H1 (cell line): ENCODE data around the gene WDR43. TPM values are rescaled to one million over a fixed set of nuclear protein-coding genes. Genes with fewer than 3 reads are reported as not detected.

Experiments
- CTCF ChIA-PET: fragments of 300-600 bp; sonication (Branson Sonifier 250); formaldehyde crosslinking; loops from one replicate; lab custom pipeline; 2021; ENCODE audit not compliant: partially characterized antibody; lab: Charles Lee
- POLR2A ChIA-PET: fragments of 300-600 bp; sonication (Branson Sonifier 250); formaldehyde crosslinking; loops from one replicate; lab custom pipeline; 2021; ENCODE audit warnings: inconsistent platforms; ENCODE audit not compliant: partially characterized antibody; lab: Charles Lee
- DNase-seq, 2 experiments: peaks; one replicate each; pipeline versions ENCODE4 v3.0.0 to v3.0.0-alpha.2; 2010 to 2022; ENCODE audit warnings: low spot score in 2 of 2, low read depth in 1 of 2, mixed read lengths in 1 of 2
- FAIRE-seq: peaks from 2 replicates; lab custom pipeline; 2011; peaks lifted over from hg19 to GRCh38; lab: Jason Lieb, UNC
- H2AFZ ChIP-seq: 2 replicates; pipeline ENCODE4 v1.8.1; 2012; ENCODE audit warnings: low read length, inconsistent platforms
- H2AK5ac ChIP-seq: 2 replicates; pipeline ENCODE4 v1.6.1; 2013; ENCODE audit warnings: low read depth, low read length
- H2BK120ac ChIP-seq: replicated peaks from 2 replicates; pipeline ENCODE3; 2013; ENCODE audit warnings: low read depth, low read length, inconsistent platforms
- H2BK12ac ChIP-seq: 2 replicates; pipeline ENCODE4 v1.6.1; 2013; ENCODE audit warnings: low read depth, low read length
- H2BK15ac ChIP-seq: 2 replicates; pipeline ENCODE4 v1.6.1; 2013; ENCODE audit warnings: low read length
- H2BK20ac ChIP-seq: 2 replicates; pipeline ENCODE4 v1.6.1; 2013; ENCODE audit warnings: low read length
- H2BK5ac ChIP-seq: 2 replicates; pipeline ENCODE4 v1.6.1; 2013; ENCODE audit warnings: low read depth, low read length
- H3K14ac ChIP-seq: 2 replicates; pipeline ENCODE4 v1.6.1; 2013; ENCODE audit warnings: inconsistent platforms; ENCODE audit not compliant: insufficient read length
- H3K18ac ChIP-seq: 2 replicates; pipeline ENCODE4 v1.6.1; 2013; ENCODE audit warnings: low read length; ENCODE audit errors: extremely low read depth
- H3K23ac ChIP-seq: 2 replicates; pipeline ENCODE4 v1.6.1; 2013; ENCODE audit warnings: inconsistent platforms; ENCODE audit not compliant: insufficient read length
- H3K23me2 ChIP-seq: 2 replicates; pipeline ENCODE4 v1.6.1; 2013; ENCODE audit warnings: low read depth, low read length
- H3K27ac ChIP-seq: 2 replicates; pipeline ENCODE4 v1.6.1; 2011; ENCODE audit warnings: low read depth, low read length, inconsistent platforms
- H3K27me3 ChIP-seq, 4 experiments: replicated peaks in 1 of 4; 1 replicate in 1 of 4; 2 replicates in 3 of 4; pipeline versions ENCODE4 v1.6.1 to v1.8.1; 2011 to 2013; ENCODE audit warnings: low read length in 3 of 4, mild to moderate bottlenecking in 3 of 4, inconsistent platforms in 2 of 4, mixed read lengths in 2 of 4, moderate library complexity in 1 of 4; ENCODE audit not compliant: control insufficient read depth in 3 of 4, insufficient read depth in 3 of 4; ENCODE audit errors: extremely low read depth in 1 of 4
- H3K36me3 ChIP-seq, 4 experiments: 2 replicates each; pipeline versions ENCODE4 v1.6.1 to v1.8.1; 2011 to 2013; ENCODE audit warnings: mild to moderate bottlenecking in 4 of 4, low read length in 3 of 4, moderate library complexity in 2 of 4, control low read depth in 1 of 4, inconsistent platforms in 1 of 4; ENCODE audit not compliant: insufficient read depth in 4 of 4, control insufficient read depth in 2 of 4
- H3K4ac ChIP-seq: replicated peaks from 2 replicates; pipeline ENCODE3; 2013; ENCODE audit warnings: low read length, low read depth, mixed read lengths, inconsistent platforms; ENCODE audit not compliant: insufficient read length
- H3K4me1 ChIP-seq, 4 experiments: replicated peaks in 1 of 4; 1 replicate in 1 of 4; 2 replicates in 3 of 4; pipeline versions ENCODE4 v1.6.1 to v1.8.1; 2011 to 2013; ENCODE audit warnings: low read length in 3 of 4, inconsistent platforms in 2 of 4, mixed read lengths in 1 of 4; ENCODE audit not compliant: insufficient read depth in 4 of 4, control insufficient read depth in 3 of 4
- H3K4me2 ChIP-seq, 2 experiments: 2 replicates each; pipeline versions ENCODE4 v1.6.1 to v1.8.1; 2011 to 2013; ENCODE audit warnings: low read depth in 2 of 2, low read length in 2 of 2, control low read depth in 1 of 2, inconsistent platforms in 1 of 2, mild to moderate bottlenecking in 1 of 2; ENCODE audit not compliant: insufficient read depth in 1 of 2
- H3K4me3 ChIP-seq, 4 experiments: fragments of 200-600, 300-600 bp in 1 of 4; sonication (generic), shearing (Covaris generic), sonication (Bioruptor Twin) in 1 of 4; 2 replicates each; pipeline versions ENCODE4 v1.5.1 to v1.8.1; 2011 to 2016; ENCODE audit warnings: low read length in 4 of 4, low read depth in 3 of 4, control low read depth in 2 of 4, inconsistent platforms in 2 of 4, mild to moderate bottlenecking in 2 of 4, mixed read lengths in 1 of 4, moderate library complexity in 1 of 4; ENCODE audit not compliant: insufficient read depth in 2 of 4; ENCODE audit errors: extremely low read depth in 1 of 4
- H3K56ac ChIP-seq: replicated peaks from 2 replicates; pipeline ENCODE3; 2013; ENCODE audit warnings: low read depth, mild to moderate bottlenecking, mixed read lengths, low read length, inconsistent platforms; ENCODE audit not compliant: insufficient read length
- H3K79me1 ChIP-seq: 2 replicates; pipeline ENCODE4 v1.6.1; 2013; ENCODE audit warnings: low read depth, low read length, control low read depth
- H3K79me2 ChIP-seq, 2 experiments: 2 replicates each; pipeline versions ENCODE4 v1.6.1 to v1.8.1; 2012 to 2013; ENCODE audit warnings: low read length in 2 of 2, mild to moderate bottlenecking in 2 of 2, inconsistent platforms in 1 of 2; ENCODE audit not compliant: insufficient read depth in 2 of 2, control insufficient read depth in 1 of 2
- H3K9ac ChIP-seq, 4 experiments: replicated peaks in 1 of 4; 1 replicate in 1 of 4; 2 replicates in 3 of 4; pipeline versions ENCODE4 v1.6.1 to v1.8.1; 2011 to 2013; ENCODE audit warnings: low read depth in 3 of 4, low read length in 3 of 4, control low read depth in 2 of 4, mild to moderate bottlenecking in 2 of 4, moderate library complexity in 2 of 4, inconsistent platforms in 1 of 4; ENCODE audit errors: extremely low read depth in 1 of 4
- H3K9me3 ChIP-seq, 2 experiments: 2 replicates each; pipeline versions ENCODE4 v1.6.1 to v1.8.1; 2012 to 2013; ENCODE audit warnings: mild to moderate bottlenecking in 2 of 2, moderate library complexity in 2 of 2, control low read depth in 1 of 2, inconsistent platforms in 1 of 2, low read depth in 1 of 2, low read length in 1 of 2, mixed read lengths in 1 of 2; ENCODE audit not compliant: insufficient read depth in 2 of 2
- H4K20me1 ChIP-seq, 2 experiments: replicated peaks in 1 of 2; 2 replicates each; pipeline versions ENCODE3 to v1.8.1; 2011 to 2013; ENCODE audit warnings: inconsistent platforms in 2 of 2, low read length in 2 of 2, mild to moderate bottlenecking in 1 of 2; ENCODE audit not compliant: insufficient read depth in 2 of 2, control insufficient read depth in 1 of 2
- H4K5ac ChIP-seq: 2 replicates; pipeline ENCODE4 v1.6.1; 2013; ENCODE audit warnings: low read length, low read depth, mixed read lengths, inconsistent platforms; ENCODE audit not compliant: insufficient read length
- H4K8ac ChIP-seq: 2 replicates; pipeline ENCODE4 v1.8.0; 2013; ENCODE audit warnings: mild to moderate bottlenecking, moderate library complexity, low read length, inconsistent platforms; ENCODE audit not compliant: insufficient read depth; ENCODE audit errors: extremely low read depth
- H4K91ac ChIP-seq: replicated peaks from 2 replicates; pipeline ENCODE3; 2013; ENCODE audit warnings: low read length, mixed read lengths, inconsistent platforms; ENCODE audit not compliant: insufficient read length
- BCL11A ChIP-seq, 2 experiments: IDR thresholded peaks; one replicate each; pipeline ENCODE4 v1.6.1; 2011; ENCODE audit warnings: low read depth in 2 of 2, low read length in 2 of 2, mild to moderate bottlenecking in 2 of 2
- CBX8 ChIP-seq: fragments of 300-800, 300-1000 bp; sonication (generic); IDR thresholded peaks from 2 replicates; pipeline ENCODE4 v1.7.1; 2016; ENCODE audit warnings: low read depth, low read length, borderline replicate concordance
- CEBPB ChIP-seq: IDR thresholded peaks from 2 replicates; pipeline ENCODE4 v1.6.1; 2012; ENCODE audit warnings: low read depth, low read length
- EP300 ChIP-seq, 2 experiments: IDR thresholded peaks; 1 replicate in 1 of 2; 2 replicates in 1 of 2; pipeline ENCODE4 v1.6.1; 2011 to 2012; ENCODE audit warnings: low read depth in 2 of 2, low read length in 2 of 2, mild to moderate bottlenecking in 2 of 2, borderline replicate concordance in 1 of 2, inconsistent platforms in 1 of 2, moderate library complexity in 1 of 2
- GTF2F1 ChIP-seq: IDR thresholded peaks from 2 replicates; pipeline ENCODE4 v1.6.1; 2012; ENCODE audit warnings: low read depth, low read length, improper control_type of control experiment, borderline replicate concordance
- NANOG ChIP-seq: IDR thresholded peaks from 2 replicates; pipeline ENCODE4 v1.6.1; 2011; ENCODE audit warnings: low read length, low read depth, mild to moderate bottlenecking, inconsistent platforms; ENCODE audit not compliant: insufficient read depth, poor library complexity, severe bottlenecking
- NRF1 ChIP-seq: IDR thresholded peaks from 2 replicates; pipeline ENCODE4 v1.6.1; 2011; ENCODE audit warnings: mild to moderate bottlenecking, low read depth, low read length, improper control_type of control experiment
- POU5F1 ChIP-seq: IDR thresholded peaks from 2 replicates; pipeline ENCODE4 v1.6.1; 2011; ENCODE audit warnings: low read depth, mild to moderate bottlenecking, low read length, moderate library complexity
- RAD21 ChIP-seq, 2 experiments: IDR thresholded peaks in 1 of 2; conservative IDR thresholded peaks in 1 of 2; 2 replicates each; pipeline ENCODE4 v1.6.1; 2011; ENCODE audit warnings: low read depth in 2 of 2, low read length in 2 of 2, improper control_type of control experiment in 1 of 2, inconsistent platforms in 1 of 2, mild to moderate bottlenecking in 1 of 2, moderate library complexity in 1 of 2
- SIN3A ChIP-seq, 2 experiments: IDR thresholded peaks in 1 of 2; conservative IDR thresholded peaks in 1 of 2; 2 replicates each; pipeline ENCODE4 v1.6.1; 2011 to 2012; ENCODE audit warnings: low read length in 2 of 2, improper control_type of control experiment in 1 of 2, low read depth in 1 of 2, mild to moderate bottlenecking in 1 of 2
- SP4 ChIP-seq: IDR thresholded peaks from 2 replicates; pipeline ENCODE4 v1.6.1; 2012; ENCODE audit warnings: low read length, inconsistent platforms
- TBP ChIP-seq: IDR thresholded peaks from 2 replicates; pipeline ENCODE4 v1.6.1; 2011; ENCODE audit warnings: low read depth, low read length, improper control_type of control experiment
- YY1 ChIP-seq: IDR thresholded peaks from 2 replicates; pipeline ENCODE4 v1.6.1; 2011; ENCODE audit warnings: low read depth, mild to moderate bottlenecking, low read length
- ZNF274 ChIP-seq: IDR thresholded peaks from 2 replicates; pipeline ENCODE4 v1.7.0; 2012; ENCODE audit warnings: low read length, borderline replicate concordance; ENCODE audit errors: extremely low read depth
- WGBS, 2 experiments: shearing (Covaris generic) in 1 of 2; methylation state at CpG; one replicate each; pipeline versions ENCODE4 v1.1.6 to v1.1.7; 2013 to 2015; ENCODE audit warnings: low lambda C conversion rate in 2 of 2, mixed read lengths in 2 of 2, inconsistent platforms in 1 of 2, low coverage in 1 of 2, missing lambda C conversion rate in 1 of 2; ENCODE audit not compliant: insufficient replicate concordance in 2 of 2, insufficient coverage in 1 of 2, insufficient read length in 1 of 2; ENCODE audit errors: extremely low coverage in 1 of 2, missing lambda C conversion rate in 1 of 2; 5-methylcytosine and 5-hydroxymethylcytosine counted together
- polyA plus RNA-seq, 7 experiments: library from polyadenylated mRNA; depleted of rRNA in 3 of 7; stranded (reverse) in 5 of 7; unstranded in 2 of 7; fragments of >200 nt in 5 of 7; fragments of 200-250 nt in 2 of 7; gene quantifications; 1 replicate in 5 of 7; 2 replicates in 1 of 7; 4 replicates in 1 of 7; pipeline versions ENCODE4 v1.2.1 to v1.2.3, GENCODE V29; 2011 to 2013; ENCODE audit warnings: missing spikeins in 2 of 7, mixed read lengths in 2 of 7
- total RNA-seq: library from RNA; stranded (reverse); fragmentation: NEBNext Ultra II Directional; extraction: Animal tissue kit (Norgen Biotek cat#: 25700); gene quantifications from 2 replicates; pipeline ENCODE4 v1.2.1, GENCODE V29; 2021

The WDR43 gene
- total and polyA plus RNA-seq, 2 of the 8 experiments (the other 6 are each of a cell fraction or from before 2014, with no cell fraction given): 57.8 to 142 TPM

- Histone ChIP-seq H3K36me3 (peaks cover 14 to 89% (median 50%) of the 10 kb centered on the region in 4 experiments), H3K27me3 (no peaks in the 10 kb centered on the region), H2BK12ac (no peak overlapping the region), H3K79me2 (peaks cover 26 to 97% of the 10 kb centered on the region in 2 experiments), H4K20me1 (peaks cover 16 to 29% of the 10 kb centered on the region in 2 experiments), H2BK15ac (no peak overlapping the region), H3K9me3 (no peaks in the 10 kb centered on the region), H4K8ac (no peak overlapping the region), H2AK5ac (no peak overlapping the region), H3K4ac (no peak overlapping the region), H2BK120ac (no peak overlapping the region), H4K91ac (no peak overlapping the region), H2BK5ac (no peak overlapping the region), H3K4me3 (no peak overlapping the region), H3K56ac (peak overlapping the region; percentile 28), H2AFZ (no peak overlapping the region), H3K18ac (no peak overlapping the region), H2BK20ac (no peak overlapping the region), H3K23ac (no peak overlapping the region), H4K5ac (no peak overlapping the region), H3K4me1 (no peaks in the 10 kb centered on the region), H3K4me2 (no peak overlapping the region), H3K79me1 (peaks cover 9% of the 10 kb centered on the region; the same call in 1 of the 2 replicates), H3K23me2 (no peaks in the 10 kb centered on the region), H3K27ac (no peak overlapping the region), H3K14ac (no peak overlapping the region), H3K9ac (no peak overlapping the region)
- ChIA-PET POLR2A (interaction anchor here (0.7 to 4.4 kb wide), 3 partner anchors 10 to 25 kb away, joined by 3 to 56 read pairs (median 14); partner anchors contain the start of gene WDR43), CTCF (no interaction called here)
- DNase-seq (no peak), FAIRE-seq (no peak)
- 95% methylated on average over 4 of the region's 4 CpGs; no CpG with 5 or more reads in 1 of the 2 experiments for WGBS, 2 experiments
- TF ChIP-seq TBP: no peak
- no peak for TF ChIP-seq RAD21 (IDR thresholded peaks at IDR 0.05 in 1 of 2, conservative IDR thresholded peaks at IDR 0.05 in 1 of 2; ENCODE audit: low read depth in 2 of 2, low read length in 2 of 2)
- TF ChIP-seq NRF1: no peak
- no peak for TF ChIP-seq NANOG
- no peak for TF ChIP-seq BCL11A (IDR thresholded peaks at IDR 0.05; ENCODE audit: low read depth in 2 of 2, low read length in 2 of 2)
- TF ChIP-seq ZNF274: no peak
- TF ChIP-seq CEBPB: no peak
- no peak for TF ChIP-seq CBX8
- TF ChIP-seq GTF2F1: no peak
- no peak for TF ChIP-seq POU5F1
- no peak for TF ChIP-seq EP300 (IDR thresholded peaks at IDR 0.05; ENCODE audit: borderline replicate concordance in 1 of 2, low read depth in 2 of 2, low read length in 2 of 2)
- no peak for TF ChIP-seq SP4
- TF ChIP-seq YY1: no peak
- TF ChIP-seq SIN3A (conservative IDR thresholded peaks at IDR 0.05 in 1 of 2, IDR thresholded peaks at IDR 0.05 in 1 of 2; ENCODE audit: low read depth in 1 of 2, low read length in 2 of 2): no peak
Measured at GRCh38 chr2:28906376-28906775, 11.9 kb downstream of the WDR43 start.
